ENCODE results near the gene SRGAP1. TPM values are rescaled to one million over a fixed set of nuclear protein-coding genes. Genes with fewer than 3 reads are reported as not detected.

The SRGAP1 gene
- total RNA-seq, 1 donor from 2014 or later, result 0.07 TPM

DNA sequence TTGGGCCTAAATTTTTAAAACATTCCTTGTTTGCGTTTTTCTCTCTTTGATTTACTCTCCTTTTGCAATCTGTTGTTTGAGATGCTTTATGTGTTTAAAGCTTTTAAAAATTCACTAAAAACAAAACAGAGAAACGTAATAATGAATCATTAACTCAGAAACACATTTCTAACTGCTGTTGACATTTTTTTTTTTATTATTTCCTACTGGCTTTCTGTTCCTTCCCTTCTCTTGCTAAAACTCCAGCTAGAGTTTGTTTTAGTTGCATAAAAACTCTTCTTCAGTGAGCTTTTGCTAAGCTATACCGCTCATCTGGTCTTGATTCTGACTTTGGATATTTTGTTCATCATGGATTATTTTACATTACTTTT, 29.0 kb upstream of the SRGAP1 start:
- intact Hi-C loops (cut with micrococcal nuclease), result loop anchor here (10.0 kb wide), 1 partner anchor 409 kb away; the partner anchor contains the start of gene KICS2
- peaks cover 7% of the 10 kb centered on the region for H3K27me3 Mint-ChIP-seq (ENCODE audit: low read depth)
- no peak overlapping the region for H3K4me3 Mint-ChIP-seq (ENCODE audit: low read depth)
- H3K4me1 Mint-ChIP-seq (ENCODE audit: low read depth), result peaks cover 29% of the 10 kb centered on the region
- peaks cover 14% of the 10 kb centered on the region for H3K36me3 Mint-ChIP-seq (ENCODE audit: low read depth)
- H3K27ac Mint-ChIP-seq, result peak overlapping the region; percentile 77
- H3K9me3 Mint-ChIP-seq, result peaks cover 32% of the 10 kb centered on the region
- no peak for DNase-seq (ENCODE audit: low spot score)

DNA sequence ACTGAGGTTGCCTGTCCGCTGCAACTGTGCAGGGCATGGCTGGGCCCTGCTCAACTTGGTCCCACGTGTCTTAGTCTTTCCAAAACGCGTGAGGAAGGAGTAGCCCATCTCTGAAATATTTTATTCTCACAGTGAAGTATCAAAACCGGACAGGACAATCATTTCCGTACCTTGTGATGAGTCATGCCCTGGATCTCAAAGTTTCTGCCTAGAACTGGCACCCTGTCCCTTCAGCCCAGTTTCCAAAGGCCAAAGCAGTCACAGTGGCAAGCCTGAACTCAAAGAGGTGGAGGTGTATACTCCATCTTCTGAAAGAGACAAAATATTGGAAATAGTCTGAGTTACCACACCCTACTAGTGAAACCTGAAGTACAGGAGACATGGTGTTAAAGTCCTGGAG, 28.5 kb upstream of the SRGAP1 start:
- no peak overlapping the region for H3K4me3 Mint-ChIP-seq (ENCODE audit: low read depth)
- H3K27me3 Mint-ChIP-seq (ENCODE audit: low read depth), result peaks cover 7% of the 10 kb centered on the region
- no peak for DNase-seq (ENCODE audit: low spot score)
- H3K27ac Mint-ChIP-seq, result peak overlapping the region; percentile 77
- intact Hi-C loops (cut with micrococcal nuclease), result loop anchor here (10.0 kb wide), 1 partner anchor 409 kb away; the partner anchor contains the start of gene KICS2
- peaks cover 14% of the 10 kb centered on the region for H3K36me3 Mint-ChIP-seq (ENCODE audit: low read depth)
- peaks cover 32% of the 10 kb centered on the region for H3K9me3 Mint-ChIP-seq
- H3K4me1 Mint-ChIP-seq (ENCODE audit: low read depth), result peaks cover 29% of the 10 kb centered on the region

DNA sequence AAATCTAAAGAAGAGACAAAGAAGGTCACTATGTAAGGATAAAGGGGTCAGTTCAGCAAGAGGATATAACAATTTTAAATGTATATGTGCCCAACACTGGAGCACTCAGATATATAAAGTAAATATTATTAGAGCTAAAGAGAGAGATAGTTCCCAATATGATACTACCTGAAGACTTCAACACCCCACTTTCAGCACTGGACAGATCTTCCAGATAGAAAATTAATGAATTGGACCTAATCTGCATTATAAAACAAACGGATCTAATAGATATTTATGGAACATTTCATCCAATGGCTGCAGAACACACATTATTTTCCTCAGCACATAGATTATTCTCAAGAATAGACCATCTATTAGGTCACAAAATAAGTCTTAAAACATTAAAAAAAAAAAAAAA, 24.1 kb upstream of the SRGAP1 start:
- Mint-ChIP-seq H3K27ac (no peak overlapping the region), H3K4me1 (ENCODE audit: low read depth) (peaks cover 20% of the 10 kb centered on the region), H3K9me3 (peaks cover 32% of the 10 kb centered on the region), H3K27me3 (ENCODE audit: low read depth) (peaks cover 19% of the 10 kb centered on the region), H3K4me3 (ENCODE audit: low read depth) (no peak overlapping the region), H3K36me3 (ENCODE audit: low read depth) (peaks cover 19% of the 10 kb centered on the region)
- intact Hi-C loops (cut with micrococcal nuclease), result no loop called here
- DNase-seq (ENCODE audit: low spot score), result no peak

DNA sequence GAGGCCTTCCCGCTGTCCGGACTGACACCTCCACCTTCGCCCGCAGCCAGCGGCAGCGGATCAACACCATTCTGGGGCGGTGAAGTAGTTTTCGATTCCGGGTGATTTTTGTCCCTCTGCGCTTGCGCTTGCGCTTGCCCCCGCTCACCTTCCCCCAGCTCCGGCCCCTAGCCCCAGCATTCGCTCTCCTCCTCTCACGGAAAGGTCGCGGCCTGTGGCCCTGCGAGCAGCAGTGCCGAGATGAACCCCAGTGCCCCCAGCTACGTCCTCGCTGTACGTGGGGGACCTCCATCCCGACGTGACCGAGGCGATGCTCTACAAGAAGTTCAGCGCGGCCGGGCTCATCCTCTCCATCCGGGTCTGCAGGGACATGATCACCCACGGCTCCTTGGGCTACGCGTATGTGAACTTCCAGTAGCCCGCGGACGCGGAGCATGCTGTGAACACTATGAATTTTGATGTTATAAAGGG, 22.7 kb upstream of the SRGAP1 start:
- Mint-ChIP-seq H3K27me3 (ENCODE audit: low read depth) (peaks cover 19% of the 10 kb centered on the region), H3K27ac (peak overlapping the region; percentile 33), H3K4me3 (ENCODE audit: low read depth) (peak overlapping the region; percentile 84), H3K36me3 (ENCODE audit: low read depth) (peaks cover 19% of the 10 kb centered on the region), H3K4me1 (ENCODE audit: low read depth) (peaks cover 11% of the 10 kb centered on the region), H3K9me3 (peaks cover 27% of the 10 kb centered on the region)
- no peak for DNase-seq (ENCODE audit: low spot score)
- intact Hi-C loops (cut with micrococcal nuclease), result no loop called here

DNA sequence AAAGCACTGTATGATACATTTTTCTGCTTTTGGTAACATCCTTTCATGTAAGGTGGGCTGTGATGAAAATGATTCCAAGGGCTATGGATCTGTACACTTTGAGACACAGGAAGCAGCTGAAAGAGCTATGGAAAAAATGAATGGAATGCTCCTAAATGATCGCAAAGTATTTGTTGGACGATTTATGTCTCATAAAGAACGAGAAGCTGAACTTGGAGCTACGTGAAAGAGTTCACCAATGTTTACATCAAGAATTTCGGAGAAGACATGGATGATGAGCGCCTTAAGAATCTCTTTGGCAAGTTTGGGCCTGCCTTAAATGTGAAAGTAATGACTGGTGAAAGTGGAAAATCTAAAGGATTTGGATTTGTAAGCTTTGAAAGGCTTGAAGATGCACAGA, 22.1 kb upstream of the SRGAP1 start:
- DNase-seq (ENCODE audit: low spot score), result no peak
- H3K4me3 Mint-ChIP-seq (ENCODE audit: low read depth), result peak overlapping the region; percentile 84
- H3K27ac Mint-ChIP-seq, result no peak overlapping the region
- H3K27me3 Mint-ChIP-seq (ENCODE audit: low read depth), result peaks cover 19% of the 10 kb centered on the region
- H3K36me3 Mint-ChIP-seq (ENCODE audit: low read depth), result peaks cover 19% of the 10 kb centered on the region
- H3K9me3 Mint-ChIP-seq, result peaks cover 21% of the 10 kb centered on the region
- intact Hi-C loops (cut with micrococcal nuclease), result no loop called here
- H3K4me1 Mint-ChIP-seq (ENCODE audit: low read depth), result peaks cover 6% of the 10 kb centered on the region

DNA sequence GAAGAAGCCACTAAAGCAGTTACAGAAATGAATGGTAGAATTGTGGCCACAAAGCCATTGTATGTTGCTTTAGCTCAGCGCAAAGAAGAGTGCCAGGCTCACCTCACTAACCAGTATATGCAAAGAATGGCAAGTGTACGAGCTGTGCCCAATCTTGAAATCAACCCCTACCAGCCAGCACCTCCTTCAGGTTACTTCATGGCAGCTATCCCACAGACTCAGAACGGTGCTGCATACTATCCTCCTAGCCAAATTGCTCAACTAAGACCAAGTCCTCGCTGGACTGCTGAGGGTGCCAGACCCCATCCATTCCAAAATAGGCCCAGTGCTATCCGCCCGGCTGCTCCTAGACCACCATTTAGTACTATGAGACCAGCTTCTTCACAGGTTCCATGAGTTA, 21.5 kb upstream of the SRGAP1 start:
- H3K27ac Mint-ChIP-seq, result no peak overlapping the region
- peaks cover 20% of the 10 kb centered on the region for H3K9me3 Mint-ChIP-seq
- DNase-seq (ENCODE audit: low spot score), result no peak
- intact Hi-C loops (cut with micrococcal nuclease), result no loop called here
- peaks cover 19% of the 10 kb centered on the region for H3K36me3 Mint-ChIP-seq (ENCODE audit: low read depth)
- peaks cover 5% of the 10 kb centered on the region for H3K4me1 Mint-ChIP-seq (ENCODE audit: low read depth)
- H3K4me3 Mint-ChIP-seq (ENCODE audit: low read depth), result no peak overlapping the region
- peaks cover 19% of the 10 kb centered on the region for H3K27me3 Mint-ChIP-seq (ENCODE audit: low read depth)

DNA sequence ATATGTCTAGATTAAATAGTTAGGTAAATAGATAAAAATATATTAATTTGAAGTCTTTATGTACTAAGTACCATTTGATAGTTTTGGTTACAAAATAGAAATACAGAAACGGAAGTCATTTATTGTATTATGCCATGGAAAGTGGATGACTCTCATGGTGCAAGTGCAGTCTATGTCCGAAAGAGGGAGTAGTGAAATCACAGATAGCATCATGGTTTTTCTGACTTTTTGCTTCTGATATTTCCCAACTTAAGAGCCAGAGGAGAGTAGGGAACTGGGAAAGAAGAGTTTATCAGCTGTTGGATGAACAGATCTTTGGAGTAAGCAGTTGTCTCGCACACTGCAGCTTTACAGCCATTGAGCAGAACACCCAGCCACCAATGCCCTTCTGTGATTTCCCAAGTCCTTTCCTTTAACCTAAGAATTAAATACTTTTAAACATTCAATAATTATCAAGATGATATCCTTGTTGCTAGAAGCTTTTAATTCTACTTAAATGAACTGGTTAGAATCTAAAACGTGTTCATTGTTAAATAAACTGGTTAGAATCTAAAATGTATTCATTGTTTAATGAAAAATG, 18.4 kb upstream of the SRGAP1 start:
- no peak overlapping the region for H3K27ac Mint-ChIP-seq
- peaks cover 5% of the 10 kb centered on the region for H3K4me1 Mint-ChIP-seq (ENCODE audit: low read depth)
- H3K36me3 Mint-ChIP-seq (ENCODE audit: low read depth), result peaks cover 5% of the 10 kb centered on the region
- H3K27me3 Mint-ChIP-seq (ENCODE audit: low read depth), result peaks cover 27% of the 10 kb centered on the region
- intact Hi-C loops (cut with micrococcal nuclease), result no loop called here
- no peak for DNase-seq (ENCODE audit: low spot score)
- no peaks in the 10 kb centered on the region for H3K9me3 Mint-ChIP-seq
- H3K4me3 Mint-ChIP-seq (ENCODE audit: low read depth), result no peak overlapping the region

DNA sequence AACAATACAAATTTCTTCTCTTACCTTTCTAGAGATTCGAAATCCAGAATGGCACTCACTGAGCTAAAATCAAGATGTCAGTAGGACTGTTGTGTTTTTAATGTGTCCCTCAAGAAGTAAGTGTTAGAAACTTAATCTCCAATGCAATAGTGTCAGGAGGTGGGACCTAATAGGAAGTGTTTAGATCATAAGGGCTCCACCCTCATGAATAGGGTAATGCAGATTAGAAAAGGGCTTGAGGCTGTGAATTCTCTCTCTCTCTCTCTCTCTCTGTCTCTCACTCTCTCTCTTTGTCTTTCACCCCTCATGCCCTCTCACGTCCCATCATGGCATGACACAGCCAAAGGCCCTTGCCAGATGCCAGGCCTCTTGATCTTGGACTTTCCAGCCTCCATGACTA, 15.6 kb upstream of the SRGAP1 start:
- no peak overlapping the region for H3K4me3 Mint-ChIP-seq (ENCODE audit: low read depth)
- peaks cover 24% of the 10 kb centered on the region for H3K27me3 Mint-ChIP-seq (ENCODE audit: low read depth)
- H3K36me3 Mint-ChIP-seq (ENCODE audit: low read depth), result no peaks in the 10 kb centered on the region
- no peak for DNase-seq (ENCODE audit: low spot score)
- H3K4me1 Mint-ChIP-seq (ENCODE audit: low read depth), result no peaks in the 10 kb centered on the region
- no peaks in the 10 kb centered on the region for H3K9me3 Mint-ChIP-seq
- H3K27ac Mint-ChIP-seq, result no peak overlapping the region
- intact Hi-C loops (cut with micrococcal nuclease), result no loop called here

DNA sequence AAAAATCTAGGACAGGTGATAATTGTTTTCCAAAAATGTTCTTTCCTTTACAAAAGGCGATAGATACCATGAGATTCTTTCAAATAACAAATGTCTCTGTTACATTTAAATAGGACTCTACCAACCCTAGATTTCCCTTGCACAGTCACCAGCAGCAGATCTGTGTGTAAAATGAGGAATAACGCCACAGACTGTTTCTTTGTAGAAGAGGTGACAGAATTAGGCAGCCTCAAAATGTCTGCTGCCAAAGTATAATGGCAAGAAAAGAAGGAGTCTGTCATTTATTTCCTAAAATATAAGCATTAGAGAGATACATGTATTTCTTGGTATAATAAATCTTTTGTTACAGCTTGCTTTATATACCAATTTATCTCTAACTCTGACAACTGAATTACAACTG, 8.5 kb upstream of the SRGAP1 start:
- no peaks in the 10 kb centered on the region for H3K9me3 Mint-ChIP-seq
- no peaks in the 10 kb centered on the region for H3K36me3 Mint-ChIP-seq (ENCODE audit: low read depth)
- H3K4me1 Mint-ChIP-seq (ENCODE audit: low read depth), result no peaks in the 10 kb centered on the region
- H3K27me3 Mint-ChIP-seq (ENCODE audit: low read depth), result peaks cover 28% of the 10 kb centered on the region
- no peak overlapping the region for H3K27ac Mint-ChIP-seq
- intact Hi-C loops (cut with micrococcal nuclease), result no loop called here
- H3K4me3 Mint-ChIP-seq (ENCODE audit: low read depth), result no peak overlapping the region
- DNase-seq (ENCODE audit: low spot score), result no peak

DNA sequence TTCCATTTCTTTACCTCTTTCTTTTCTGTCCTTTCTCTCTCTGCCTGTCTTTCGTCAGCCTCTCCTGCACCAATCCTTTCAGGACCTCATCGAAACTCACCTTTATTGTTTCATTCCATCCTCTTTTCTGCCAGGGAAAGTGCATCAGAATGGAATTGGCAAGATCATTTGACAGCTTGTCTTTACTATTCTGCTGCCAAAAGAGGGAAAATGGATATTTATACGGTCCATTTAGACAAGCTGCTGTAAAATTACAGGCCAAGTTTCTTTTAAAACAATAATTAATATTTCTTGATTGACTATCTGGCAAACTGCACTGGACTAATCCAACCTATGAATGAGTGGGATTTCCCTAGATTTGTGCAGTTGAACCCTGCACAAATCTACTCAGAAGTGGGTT, 7.6 kb upstream of the SRGAP1 start:
- no peak for DNase-seq (ENCODE audit: low spot score)
- peaks cover 27% of the 10 kb centered on the region for H3K27me3 Mint-ChIP-seq (ENCODE audit: low read depth)
- no peak overlapping the region for H3K27ac Mint-ChIP-seq
- H3K9me3 Mint-ChIP-seq, result no peaks in the 10 kb centered on the region
- H3K4me1 Mint-ChIP-seq (ENCODE audit: low read depth), result no peaks in the 10 kb centered on the region
- no peak overlapping the region for H3K4me3 Mint-ChIP-seq (ENCODE audit: low read depth)
- intact Hi-C loops (cut with micrococcal nuclease), result no loop called here
- H3K36me3 Mint-ChIP-seq (ENCODE audit: low read depth), result no peaks in the 10 kb centered on the region

DNA sequence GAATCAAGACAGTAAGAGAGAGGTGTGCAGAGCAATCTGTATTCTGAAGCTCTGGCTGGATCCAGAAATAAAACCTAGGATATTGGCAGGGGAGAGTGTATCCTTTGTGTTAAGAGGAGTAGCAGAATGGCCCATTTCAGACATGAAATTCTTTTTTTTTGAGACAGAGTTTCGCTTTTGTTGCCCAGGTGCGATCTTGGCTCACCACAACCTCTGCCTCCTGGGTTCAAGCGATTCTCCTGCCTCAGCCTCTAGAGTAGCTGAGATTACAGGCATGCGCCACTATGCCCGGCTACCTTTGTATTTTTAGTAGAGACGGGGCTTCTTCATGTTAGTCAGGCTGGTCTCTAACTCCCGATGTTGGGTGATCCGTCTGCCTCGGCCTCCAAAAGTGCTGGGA, 6.1 kb upstream of the SRGAP1 start:
- Mint-ChIP-seq H3K4me1 (ENCODE audit: low read depth) (peaks cover 3% of the 10 kb centered on the region), H3K4me3 (ENCODE audit: low read depth) (no peak overlapping the region), H3K9me3 (no peaks in the 10 kb centered on the region), H3K27me3 (ENCODE audit: low read depth) (peaks cover 34% of the 10 kb centered on the region), H3K27ac (no peak overlapping the region), H3K36me3 (ENCODE audit: low read depth) (no peaks in the 10 kb centered on the region)
- intact Hi-C loops (cut with micrococcal nuclease), result no loop called here
- no peak for DNase-seq (ENCODE audit: low spot score)

DNA sequence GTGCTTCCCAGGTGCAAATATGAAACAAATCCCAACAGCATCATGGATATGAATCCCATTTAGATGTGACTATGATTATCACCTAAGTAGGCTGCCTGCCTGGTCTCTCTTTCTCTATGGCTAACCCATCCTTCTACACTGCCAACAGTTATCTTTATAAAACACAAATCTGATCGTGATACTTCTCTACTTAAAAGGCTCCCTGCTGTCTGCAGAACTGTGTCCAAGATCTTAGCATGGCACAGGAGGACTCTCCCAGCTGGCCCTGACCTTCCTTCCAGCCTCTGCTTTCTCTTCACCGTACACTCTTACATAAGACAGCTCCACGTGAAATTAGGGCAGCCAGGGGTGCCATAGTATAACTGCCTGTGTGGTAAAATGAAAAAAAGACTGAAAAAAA, 3.5 kb upstream of the SRGAP1 start:
- intact Hi-C loops (cut with micrococcal nuclease), result loop anchor here (5.0 kb wide), 1 partner anchor 561 kb away; the partner anchor contains the start of gene XPOT
- Mint-ChIP-seq H3K36me3 (ENCODE audit: low read depth) (no peaks in the 10 kb centered on the region), H3K4me1 (ENCODE audit: low read depth) (peaks cover 9% of the 10 kb centered on the region), H3K9me3 (no peaks in the 10 kb centered on the region), H3K27ac (no peak overlapping the region), H3K27me3 (ENCODE audit: low read depth) (peaks cover 46% of the 10 kb centered on the region), H3K4me3 (ENCODE audit: low read depth) (no peak overlapping the region)
- no peak for DNase-seq (ENCODE audit: low spot score)

DNA sequence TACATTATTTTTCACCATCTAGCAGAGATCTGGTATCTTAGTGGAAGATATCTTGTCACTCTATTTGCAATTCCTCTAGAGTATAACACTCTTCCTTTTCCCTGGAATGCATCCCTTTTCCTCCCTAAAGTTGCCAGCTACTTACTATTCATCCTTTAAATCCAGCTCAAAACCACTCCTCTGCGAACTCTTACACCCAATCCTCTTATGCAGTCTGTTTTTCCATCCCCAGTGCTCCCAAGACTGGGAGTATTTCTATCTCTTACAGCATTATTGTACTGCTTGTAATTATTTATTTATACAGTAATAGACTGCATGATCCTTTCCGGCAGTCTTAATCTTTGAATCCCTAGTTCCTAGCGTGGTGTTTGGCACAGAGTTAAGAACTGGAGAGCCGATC, 2.9 kb upstream of the SRGAP1 start:
- intact Hi-C loops (cut with micrococcal nuclease), result loop anchor here (5.0 kb wide), 1 partner anchor 561 kb away; the partner anchor contains the start of gene XPOT
- H3K4me1 Mint-ChIP-seq (ENCODE audit: low read depth), result peaks cover 9% of the 10 kb centered on the region
- H3K36me3 Mint-ChIP-seq (ENCODE audit: low read depth), result no peaks in the 10 kb centered on the region
- no peak overlapping the region for H3K4me3 Mint-ChIP-seq (ENCODE audit: low read depth)
- H3K27ac Mint-ChIP-seq, result no peak overlapping the region
- no peaks in the 10 kb centered on the region for H3K9me3 Mint-ChIP-seq
- DNase-seq (ENCODE audit: low spot score), result no peak
- peaks cover 50% of the 10 kb centered on the region for H3K27me3 Mint-ChIP-seq (ENCODE audit: low read depth)
